WTC11 (cell line): ENCODE results near the gene C9orf57.

Experiments
- ATF2 ChIP-seq: sonication (generic); formaldehyde crosslinking; IDR thresholded peaks from 2 replicates; pipeline ENCODE4 v1.8.1; 2022; ENCODE audit warnings: low read depth, missing genetic modification reagents, borderline replicate concordance
- CBFB ChIP-seq: sonication (generic); formaldehyde crosslinking; IDR thresholded peaks from 2 replicates; pipeline ENCODE4 v1.8.1; 2022; ENCODE audit warnings: mild to moderate bottlenecking, low read depth, missing genetic modification reagents
- KAT7 ChIP-seq: sonication (generic); formaldehyde crosslinking; IDR thresholded peaks from 2 replicates; pipeline ENCODE4 v1.8.1; 2023; ENCODE audit warnings: missing genetic modification reagents, mild to moderate bottlenecking, borderline replicate concordance
- MAX ChIP-seq: sonication (generic); formaldehyde crosslinking; IDR thresholded peaks from 2 replicates; pipeline ENCODE4 v1.8.0; 2022; ENCODE audit warnings: mild to moderate bottlenecking, missing genetic modification reagents
- NR3C1 ChIP-seq: sonication (generic); formaldehyde crosslinking; conservative IDR thresholded peaks from 2 replicates; pipeline ENCODE4 v1.8.1; 2023; ENCODE audit warnings: low read depth, mild to moderate bottlenecking, missing genetic modification reagents
- SP1 ChIP-seq: sonication (generic); formaldehyde crosslinking; conservative IDR thresholded peaks from 2 replicates; pipeline ENCODE4 v1.8.1; 2022; ENCODE audit warnings: missing genetic modification reagents
- TCF7 ChIP-seq: sonication (generic); formaldehyde crosslinking; IDR thresholded peaks from 2 replicates; pipeline ENCODE4 v1.8.0; 2022; ENCODE audit warnings: mild to moderate bottlenecking, low read depth, missing genetic modification reagents, moderate library complexity
- ZNF263 ChIP-seq: sonication (generic); formaldehyde crosslinking; IDR thresholded peaks from 2 replicates; pipeline ENCODE4 v1.8.1; 2022; ENCODE audit warnings: low read depth, mild to moderate bottlenecking, moderate library complexity, missing genetic modification reagents
- TF ChIP-seq, protein P1 (sequence below): sonication (generic); formaldehyde crosslinking; IDR thresholded peaks from 2 replicates; pipeline ENCODE4 v1.8.1; 2023; ENCODE audit warnings: mild to moderate bottlenecking, missing genetic modification reagents, moderate library complexity
- TF ChIP-seq, protein P2 (sequence below): fragments of 200-600 bp; IDR thresholded peaks from 2 replicates; pipeline ENCODE4 v1.8.0; 2022; ENCODE audit warnings: antibody characterized with exemption
- TF ChIP-seq, protein P3 (sequence below): sonication (generic); formaldehyde crosslinking; IDR thresholded peaks from 2 replicates; pipeline ENCODE4 v1.8.1; 2023; ENCODE audit warnings: mild to moderate bottlenecking, missing genetic modification reagents, borderline replicate concordance
- TF ChIP-seq, protein P4 (sequence below): sonication (generic); formaldehyde crosslinking; IDR thresholded peaks from 2 replicates; pipeline ENCODE4 v1.8.0; 2023; ENCODE audit warnings: mild to moderate bottlenecking, missing genetic modification reagents
- TF ChIP-seq, protein P5 (sequence below): sonication (generic); formaldehyde crosslinking; conservative IDR thresholded peaks from 2 replicates; pipeline ENCODE4 v1.8.1; 2022; ENCODE audit warnings: mild to moderate bottlenecking, missing genetic modification reagents

- TF ChIP-seq ZNF263 (CRISPR knock-in tag) (no peak), TCF7 (no peak), MAX (CRISPR knock-in tag) (no peak), KAT7 (no peak), ATF2 (CRISPR knock-in tag) (no peak), CBFB (CRISPR knock-in tag) (no peak), NR3C1 (no peak), SP1 (no peak)
- TF ChIP-seq, protein P1, sequence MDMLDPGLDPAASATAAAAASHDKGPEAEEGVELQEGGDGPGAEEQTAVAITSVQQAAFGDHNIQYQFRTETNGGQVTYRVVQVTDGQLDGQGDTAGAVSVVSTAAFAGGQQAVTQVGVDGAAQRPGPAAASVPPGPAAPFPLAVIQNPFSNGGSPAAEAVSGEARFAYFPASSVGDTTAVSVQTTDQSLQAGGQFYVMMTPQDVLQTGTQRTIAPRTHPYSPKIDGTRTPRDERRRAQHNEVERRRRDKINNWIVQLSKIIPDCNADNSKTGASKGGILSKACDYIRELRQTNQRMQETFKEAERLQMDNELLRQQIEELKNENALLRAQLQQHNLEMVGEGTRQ (CRISPR knock-in tag): no peak
- TF ChIP-seq, protein P2, sequence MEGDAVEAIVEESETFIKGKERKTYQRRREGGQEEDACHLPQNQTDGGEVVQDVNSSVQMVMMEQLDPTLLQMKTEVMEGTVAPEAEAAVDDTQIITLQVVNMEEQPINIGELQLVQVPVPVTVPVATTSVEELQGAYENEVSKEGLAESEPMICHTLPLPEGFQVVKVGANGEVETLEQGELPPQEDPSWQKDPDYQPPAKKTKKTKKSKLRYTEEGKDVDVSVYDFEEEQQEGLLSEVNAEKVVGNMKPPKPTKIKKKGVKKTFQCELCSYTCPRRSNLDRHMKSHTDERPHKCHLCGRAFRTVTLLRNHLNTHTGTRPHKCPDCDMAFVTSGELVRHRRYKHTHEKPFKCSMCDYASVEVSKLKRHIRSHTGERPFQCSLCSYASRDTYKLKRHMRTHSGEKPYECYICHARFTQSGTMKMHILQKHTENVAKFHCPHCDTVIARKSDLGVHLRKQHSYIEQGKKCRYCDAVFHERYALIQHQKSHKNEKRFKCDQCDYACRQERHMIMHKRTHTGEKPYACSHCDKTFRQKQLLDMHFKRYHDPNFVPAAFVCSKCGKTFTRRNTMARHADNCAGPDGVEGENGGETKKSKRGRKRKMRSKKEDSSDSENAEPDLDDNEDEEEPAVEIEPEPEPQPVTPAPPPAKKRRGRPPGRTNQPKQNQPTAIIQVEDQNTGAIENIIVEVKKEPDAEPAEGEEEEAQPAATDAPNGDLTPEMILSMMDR: no peak
- TF ChIP-seq, protein P3, sequence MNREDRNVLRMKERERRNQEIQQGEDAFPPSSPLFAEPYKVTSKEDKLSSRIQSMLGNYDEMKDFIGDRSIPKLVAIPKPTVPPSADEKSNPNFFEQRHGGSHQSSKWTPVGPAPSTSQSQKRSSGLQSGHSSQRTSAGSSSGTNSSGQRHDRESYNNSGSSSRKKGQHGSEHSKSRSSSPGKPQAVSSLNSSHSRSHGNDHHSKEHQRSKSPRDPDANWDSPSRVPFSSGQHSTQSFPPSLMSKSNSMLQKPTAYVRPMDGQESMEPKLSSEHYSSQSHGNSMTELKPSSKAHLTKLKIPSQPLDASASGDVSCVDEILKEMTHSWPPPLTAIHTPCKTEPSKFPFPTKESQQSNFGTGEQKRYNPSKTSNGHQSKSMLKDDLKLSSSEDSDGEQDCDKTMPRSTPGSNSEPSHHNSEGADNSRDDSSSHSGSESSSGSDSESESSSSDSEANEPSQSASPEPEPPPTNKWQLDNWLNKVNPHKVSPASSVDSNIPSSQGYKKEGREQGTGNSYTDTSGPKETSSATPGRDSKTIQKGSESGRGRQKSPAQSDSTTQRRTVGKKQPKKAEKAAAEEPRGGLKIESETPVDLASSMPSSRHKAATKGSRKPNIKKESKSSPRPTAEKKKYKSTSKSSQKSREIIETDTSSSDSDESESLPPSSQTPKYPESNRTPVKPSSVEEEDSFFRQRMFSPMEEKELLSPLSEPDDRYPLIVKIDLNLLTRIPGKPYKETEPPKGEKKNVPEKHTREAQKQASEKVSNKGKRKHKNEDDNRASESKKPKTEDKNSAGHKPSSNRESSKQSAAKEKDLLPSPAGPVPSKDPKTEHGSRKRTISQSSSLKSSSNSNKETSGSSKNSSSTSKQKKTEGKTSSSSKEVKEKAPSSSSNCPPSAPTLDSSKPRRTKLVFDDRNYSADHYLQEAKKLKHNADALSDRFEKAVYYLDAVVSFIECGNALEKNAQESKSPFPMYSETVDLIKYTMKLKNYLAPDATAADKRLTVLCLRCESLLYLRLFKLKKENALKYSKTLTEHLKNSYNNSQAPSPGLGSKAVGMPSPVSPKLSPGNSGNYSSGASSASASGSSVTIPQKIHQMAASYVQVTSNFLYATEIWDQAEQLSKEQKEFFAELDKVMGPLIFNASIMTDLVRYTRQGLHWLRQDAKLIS: no peak
- TF ChIP-seq, protein P4, sequence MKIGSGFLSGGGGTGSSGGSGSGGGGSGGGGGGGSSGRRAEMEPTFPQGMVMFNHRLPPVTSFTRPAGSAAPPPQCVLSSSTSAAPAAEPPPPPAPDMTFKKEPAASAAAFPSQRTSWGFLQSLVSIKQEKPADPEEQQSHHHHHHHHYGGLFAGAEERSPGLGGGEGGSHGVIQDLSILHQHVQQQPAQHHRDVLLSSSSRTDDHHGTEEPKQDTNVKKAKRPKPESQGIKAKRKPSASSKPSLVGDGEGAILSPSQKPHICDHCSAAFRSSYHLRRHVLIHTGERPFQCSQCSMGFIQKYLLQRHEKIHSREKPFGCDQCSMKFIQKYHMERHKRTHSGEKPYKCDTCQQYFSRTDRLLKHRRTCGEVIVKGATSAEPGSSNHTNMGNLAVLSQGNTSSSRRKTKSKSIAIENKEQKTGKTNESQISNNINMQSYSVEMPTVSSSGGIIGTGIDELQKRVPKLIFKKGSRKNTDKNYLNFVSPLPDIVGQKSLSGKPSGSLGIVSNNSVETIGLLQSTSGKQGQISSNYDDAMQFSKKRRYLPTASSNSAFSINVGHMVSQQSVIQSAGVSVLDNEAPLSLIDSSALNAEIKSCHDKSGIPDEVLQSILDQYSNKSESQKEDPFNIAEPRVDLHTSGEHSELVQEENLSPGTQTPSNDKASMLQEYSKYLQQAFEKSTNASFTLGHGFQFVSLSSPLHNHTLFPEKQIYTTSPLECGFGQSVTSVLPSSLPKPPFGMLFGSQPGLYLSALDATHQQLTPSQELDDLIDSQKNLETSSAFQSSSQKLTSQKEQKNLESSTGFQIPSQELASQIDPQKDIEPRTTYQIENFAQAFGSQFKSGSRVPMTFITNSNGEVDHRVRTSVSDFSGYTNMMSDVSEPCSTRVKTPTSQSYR: no peak
- TF ChIP-seq, protein P5, sequence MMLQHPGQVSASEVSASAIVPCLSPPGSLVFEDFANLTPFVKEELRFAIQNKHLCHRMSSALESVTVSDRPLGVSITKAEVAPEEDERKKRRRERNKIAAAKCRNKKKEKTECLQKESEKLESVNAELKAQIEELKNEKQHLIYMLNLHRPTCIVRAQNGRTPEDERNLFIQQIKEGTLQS: no peak
Measured at GRCh38 chr9:72029986-72030385, 30.4 kb downstream of the C9orf57 start.
